ENCODE measurements around the gene TAPBP. TPM values are rescaled to one million over a fixed set of nuclear protein-coding genes. Genes with fewer than 3 reads are reported as not detected.
A peak's percentile ranks its signal among the peaks of the same experiment; 100 is the strongest.

Gene TAPBP
- total and polyA plus RNA-seq, 10 donors: 42.6 to 292 (median 262) TPM

- WGBS, 5 donors: 86 to 92% (median 89%) methylated on average over 7 to 8 of the region's 8 CpGs
- intact Hi-C loops (cut with DNase I; ENCODE audit: low total_unique reads): no loop called here
- no peak overlapping the region for H3K4me3 ChIP-seq
- no peaks in the 10 kb centered on the region for H3K9me3 ChIP-seq
- peaks cover 0 to 100% (median 70%) of the 10 kb centered on the region in 6 donors for H3K36me3 ChIP-seq
- no peak for DNase-seq
- TF ChIP-seq POLR2AphosphoS5 (IDR thresholded peaks at IDR 0.05) (peak in 2 of 3 donors; percentile 18 to 59), POLR2A (IDR thresholded peaks at IDR 0.05) (no peak)
- H3K27me3 ChIP-seq (replicated peaks in 1 of 7): no peaks in the 10 kb centered on the region
- H3K27ac ChIP-seq: peak overlapping the region in 5 of 8 donors; percentile 9 to 68 (median 43)
- peaks cover 11 to 100% (median 78%) of the 10 kb centered on the region in 6 donors for H3K4me1 ChIP-seq
These were observed 8.8 kb downstream of the TAPBP start for GRCh38 chr6:33305052-33305451.

- no peak for DNase-seq
- Histone ChIP-seq H3K36me3 (peaks cover 0 to 93% (median 65%) of the 10 kb centered on the region in 6 donors), H3K27ac (peak overlapping the region in 1 of 8 donors; percentile 68), H3K9me3 (no peaks in the 10 kb centered on the region), H3K27me3 (replicated peaks in 1 of 7) (no peaks in the 10 kb centered on the region), H3K4me3 (no peak overlapping the region), H3K4me1 (peaks cover 8 to 99% (median 76%) of the 10 kb centered on the region in 6 donors)
- TF ChIP-seq POLR2AphosphoS5 (IDR thresholded peaks at IDR 0.05) (peak in 2 of 3 donors; percentile 52 to 77), CTCF (IDR thresholded peaks at IDR 0.05 in 8 of 11, conservative IDR thresholded peaks at IDR 0.05 in 3 of 11) (no peak)
- 87 to 93% (median 91%) methylated on average over 7 to 16 of the region's 16 CpGs for WGBS, 5 donors
- intact Hi-C loops (cut with DNase I; ENCODE audit: low total_unique reads): no loop called here
These were observed 9.7 kb downstream of the TAPBP start for GRCh38 chr6:33304216-33304615.

GRCh38 chr6:33301877-33302276, 12.0 kb downstream of the TAPBP start:
- Histone ChIP-seq H3K4me1 (peaks cover 16 to 90% (median 70%) of the 10 kb centered on the region in 6 donors), H3K4me3 (no peak overlapping the region), H3K27me3 (replicated peaks in 1 of 7) (no peaks in the 10 kb centered on the region), H3K27ac (peak overlapping the region in 2 of 8 donors; percentile 3 to 94), H3K9me3 (no peaks in the 10 kb centered on the region), H3K36me3 (peaks cover 0 to 73% (median 51%) of the 10 kb centered on the region in 6 donors)
- intact Hi-C loops (cut with DNase I; ENCODE audit: low total_unique reads): no loop called here
- 90 to 94% (median 92%) methylated on average over 3 of the region's 3 CpGs for WGBS, 5 donors
- DNase-seq: no peak
- TF ChIP-seq POLR2AphosphoS5 (IDR thresholded peaks at IDR 0.05) (no peak), CTCF (IDR thresholded peaks at IDR 0.05 in 8 of 11, conservative IDR thresholded peaks at IDR 0.05 in 3 of 11) (no peak), POLR2A (IDR thresholded peaks at IDR 0.05) (no peak)

GRCh38 chr6:33299237-33299944, 14.5 kb downstream of the TAPBP start:
- peaks cover 10 to 90% (median 59%) of the 10 kb centered on the region in 6 donors for H3K4me1 ChIP-seq
- H3K9me3 ChIP-seq: no peaks in the 10 kb centered on the region
- H3K36me3 ChIP-seq: peaks cover 0 to 73% (median 58%) of the 10 kb centered on the region in 6 donors
- 0 to 1% (median 0%) methylated on average over 43 to 54 of the region's 54 CpGs for WGBS, 5 donors
- DNase-seq: peak; percentile 97
- peak overlapping the region; percentile 94 to 99 (median 98) for H3K27ac ChIP-seq
- H3K4me3 ChIP-seq: peak overlapping the region; percentile 66 to 88 (median 84)
- H3K27me3 ChIP-seq (replicated peaks in 1 of 7): no peaks in the 10 kb centered on the region
- intact Hi-C loops (cut with DNase I; ENCODE audit: low total_unique reads): no loop called here
- TF ChIP-seq CTCF (IDR thresholded peaks at IDR 0.05 in 8 of 11, conservative IDR thresholded peaks at IDR 0.05 in 3 of 11) (peak; percentile 60 to 90 (median 81)), POLR2AphosphoS5 (IDR thresholded peaks at IDR 0.05) (peak; percentile 96 to 97 (median 97)), POLR2A (IDR thresholded peaks at IDR 0.05) (peak in 2 of 3 donors; percentile 12 to 60)

Data from spleen (tissue), 11 donors.